ENCODE results near the gene ZNF460. TPM values are rescaled to one million over a fixed set of nuclear protein-coding genes. Genes with fewer than 3 reads are reported as not detected.

Gene ZNF460
- total and polyA plus RNA-seq, 2 of the 13 experiments (the other 11 are each of a cell fraction or from before 2014, with no cell fraction given) = 14.5 to 44.8 TPM

- TF ChIP-seq HMGXB4 (CRISPR knock-in tag; IDR thresholded peaks at IDR 0.05; ENCODE audit: borderline replicate concordance in 1 of 2, low read depth in 1 of 2) = 0 out of 4 replicates have a peak, but pooled peaks of 1 of the 2 experiments have one; percentile 29
- 0 out of 2 replicates have a peak, but pooled peaks have one; percentile 21 for TF ChIP-seq PITX1 (CRISPR knock-in tag; IDR thresholded peaks at IDR 0.05)
- TF ChIP-seq CREB1 (IDR thresholded peaks at IDR 0.05) = no peak
- no peak for TF ChIP-seq CREB1 (CRISPR knock-in tag; IDR thresholded peaks at IDR 0.05)
- no peak for TF ChIP-seq ZBTB10 (CRISPR knock-in tag; IDR thresholded peaks at IDR 0.05; ENCODE audit: borderline replicate concordance)
- TF ChIP-seq CENPT (CRISPR knock-in tag; IDR thresholded peaks at IDR 0.05; ENCODE audit: low read depth) = no peak
- peak; percentile 40; the same call in 1 of the 2 replicates for TF ChIP-seq HNF1B (CRISPR knock-in tag; IDR thresholded peaks at IDR 0.05)
- no peak for TF ChIP-seq GABPA (IDR thresholded peaks at IDR 0.05; ENCODE audit: low read depth, low read length)
- TF ChIP-seq GABPA (CRISPR knock-in tag; IDR thresholded peaks at IDR 0.05; ENCODE audit: low read depth) = peak; percentile 41
- peak; percentile 46; the same call in 1 of the 2 replicates for TF ChIP-seq RCOR2 (CRISPR knock-in tag; IDR thresholded peaks at IDR 0.05)
- no peak for TF ChIP-seq ZNF432 (CRISPR knock-in tag; IDR thresholded peaks at IDR 0.05; ENCODE audit: borderline replicate concordance)
- TF ChIP-seq ZNF747 (CRISPR knock-in tag; IDR thresholded peaks at IDR 0.05; ENCODE audit: borderline replicate concordance) = 0 out of 2 replicates have a peak, but pooled peaks have one; percentile 26
- no peak for TF ChIP-seq ZNF382 (CRISPR knock-in tag; IDR thresholded peaks at IDR 0.05; ENCODE audit: borderline replicate concordance)
- no peak for TF ChIP-seq MTF1 (CRISPR knock-in tag; IDR thresholded peaks at IDR 0.05)
- TF ChIP-seq ZNF326 (CRISPR knock-in tag; IDR thresholded peaks at IDR 0.05; ENCODE audit: borderline replicate concordance) = no peak
- TF ChIP-seq ZBTB25 (CRISPR knock-in tag; IDR thresholded peaks at IDR 0.05) = peak; percentile 62; the same call in 1 of the 2 replicates
- TF ChIP-seq CERS6 (CRISPR knock-in tag; IDR thresholded peaks at IDR 0.05) = no peak
- TF ChIP-seq CEBPG (CRISPR knock-in tag; IDR thresholded peaks at IDR 0.05) = peak; percentile 51
- no peak for TF ChIP-seq POLR2A (IDR thresholded peaks at IDR 0.05; ENCODE audit: insufficient read depth in 1 of 2, low read depth in 2 of 2, low read length in 2 of 2)
- no peak for TF ChIP-seq GTF3A (CRISPR knock-in tag; conservative IDR thresholded peaks at IDR 0.05)
- peak; percentile 33; the same call in 1 of the 2 replicates for TF ChIP-seq BCL6 (CRISPR knock-in tag; IDR thresholded peaks at IDR 0.05)
- 0 out of 2 replicates have a peak, but pooled peaks have one; percentile 47 for TF ChIP-seq ELF3 (CRISPR knock-in tag; IDR thresholded peaks at IDR 0.05)
- no peak for TF ChIP-seq BRD4 (CRISPR knock-in tag; IDR thresholded peaks at IDR 0.05)
- TF ChIP-seq ZFP41 (CRISPR knock-in tag; IDR thresholded peaks at IDR 0.05; ENCODE audit: borderline replicate concordance) = no peak
Measured at GRCh38 chr19:57245959-57246358, 34.3 kb upstream of the ZNF460 start (continued).
